Measurements from ENCODE around the gene ZGLP1.
A peak's percentile ranks its signal among the peaks of the same experiment; 100 is the strongest.

Gene ZGLP1

GRCh38 chr19:10274589-10274988, 35.0 kb downstream of the ZGLP1 start:
- DNase-seq = no peak

GRCh38 chr19:10271543-10272086, 38.0 kb downstream of the ZGLP1 start:
- peak; percentile 61 for DNase-seq

- peak; percentile 88 for DNase-seq
These were observed 38.8 kb downstream of the ZGLP1 start, which contains the start of gene ICAM1 for GRCh38 chr19:10270616-10271394. TSS of gene ICAM1 (plus strand) at chr19:10271120. CDS start at chr19:10271160, 40 bp downstream.

- peak; percentile 89 for DNase-seq
These were observed 39.4 kb downstream of the ZGLP1 start for GRCh38 chr19:10270180-10270615.

- DNase-seq = peak; percentile 96
These were observed 40.1 kb downstream of the ZGLP1 start for GRCh38 chr19:10269333-10270179.

GRCh38 chr19:10268071-10268470, 41.5 kb downstream of the ZGLP1 start:
- no peak for DNase-seq

GRCh38 chr19:10266706-10267105, 42.9 kb downstream of the ZGLP1 start:
- DNase-seq = no peak

GRCh38 chr19:10262771-10263170, 46.8 kb downstream of the ZGLP1 start:
- no peak for DNase-seq

- peak; percentile 82 for DNase-seq
These were observed 49.5 kb downstream of the ZGLP1 start for GRCh38 chr19:10260141-10260584.

GRCh38 chr19:10259162-10259905, 50.3 kb downstream of the ZGLP1 start:
- peak; percentile 97 for DNase-seq

- no peak for DNase-seq
These were observed 51.4 kb downstream of the ZGLP1 start for GRCh38 chr19:10258080-10258710.

- DNase-seq = no peak
These were observed 52.5 kb downstream of the ZGLP1 start for GRCh38 chr19:10256970-10257615.

- no peak for DNase-seq
These were observed 53.1 kb downstream of the ZGLP1 start for GRCh38 chr19:10256551-10256950.

GRCh38 chr19:10255358-10255757, 54.3 kb downstream of the ZGLP1 start:
- no peak for DNase-seq
